Uterus (tissue), 2 donors: Measurements from ENCODE around the gene RND2.

Experiments used
- CTCF ChIP-seq, 4 experiments: fragments of 200-600 bp in 2 of 4; fragments of 450-650 bp in 2 of 4; sonication (generic) in 2 of 4; IDR thresholded peaks; one replicate each; pipeline ENCODE4 v1.5.1; 2016 to 2019; ENCODE audit warnings: antibody characterized with exemption in 4 of 4, mild to moderate bottlenecking in 2 of 4, moderate library complexity in 1 of 4
- POLR2A ChIP-seq, 2 donors: fragments of 450-650 bp; IDR thresholded peaks; one replicate each; pipeline ENCODE4 v1.6.1; 2016; ENCODE audit warnings: antibody characterized with exemption in 2 of 2, mild to moderate bottlenecking in 1 of 2, moderate library complexity in 1 of 2

DNA sequence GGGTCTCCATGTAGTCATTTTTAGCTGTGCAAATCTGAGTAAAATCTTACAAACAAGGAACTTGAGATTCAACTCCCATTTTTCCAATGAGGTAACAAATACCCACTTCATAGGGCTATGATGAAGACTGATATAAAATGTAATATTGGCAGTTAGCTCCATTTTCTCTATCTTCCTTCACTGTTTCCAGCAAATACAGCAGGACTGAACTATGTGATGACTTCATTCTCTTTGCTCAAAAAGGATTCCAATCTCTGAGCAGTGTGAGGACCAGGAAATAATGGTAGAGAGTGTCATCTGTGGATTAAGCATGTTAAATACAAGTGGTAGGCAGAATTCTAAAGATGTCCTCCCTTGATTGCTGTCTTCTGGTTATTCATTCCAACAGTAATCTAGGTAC is 18.3 kb downstream of the RND2 start:
- no peak for TF ChIP-seq POLR2A (IDR thresholded peaks at IDR 0.05)
- no peak for TF ChIP-seq CTCF (IDR thresholded peaks at IDR 0.05)
